GM06990 (cell line): Measurements from ENCODE around the gene ERC1.
"Not testable (repeated sequence)": the region's sequence is repeated elsewhere in the genome, so short reads cannot be mapped to it uniquely, and the experiment has no call there.

Source experiments
- DNase-seq: peaks from one replicate; pipeline ENCODE4 v3.0.0-alpha.2; 2011; ENCODE audit not compliant: insufficient read length; ENCODE audit errors: extremely low read depth
- H3K27me3 ChIP-seq: replicated peaks from 2 replicates; pipeline ENCODE4 v1.6.0; 2011; ENCODE audit warnings: low read length; ENCODE audit not compliant: control insufficient read depth, insufficient read depth
- H3K36me3 ChIP-seq: 2 replicates; pipeline ENCODE4 v1.5.1; 2011; ENCODE audit warnings: low read length; ENCODE audit not compliant: control insufficient read depth, insufficient read depth
- H3K4me3 ChIP-seq: replicated peaks from 2 replicates; pipeline ENCODE4 v1.5.1; 2011; ENCODE audit warnings: low read depth, mild to moderate bottlenecking, control low read depth, low read length
- CTCF ChIP-seq: IDR thresholded peaks from 2 replicates; pipeline ENCODE4 v1.5.1; 2011; ENCODE audit warnings: low read length, control low read depth, mild to moderate bottlenecking, inconsistent platforms; ENCODE audit not compliant: insufficient read depth, poor library complexity, severe bottlenecking

The ERC1 gene

GRCh38 chr12:1206118-1206734 lies 215.2 kb downstream of the ERC1 start:
- H3K4me3 ChIP-seq: no peak overlapping the region
- TF ChIP-seq CTCF: no peak
- no peaks in the 10 kb centered on the region for H3K36me3 ChIP-seq
- no peak for DNase-seq
- no peaks in the 10 kb centered on the region for H3K27me3 ChIP-seq

- no peak overlapping the region for H3K4me3 ChIP-seq
- H3K36me3 ChIP-seq: no peaks in the 10 kb centered on the region
- H3K27me3 ChIP-seq: no peaks in the 10 kb centered on the region
- no peak for TF ChIP-seq CTCF
- DNase-seq: no peak
These were observed 216.3 kb downstream of the ERC1 start for GRCh38 chr12:1207276-1207675.

- not testable (repeated sequence) for H3K4me3 ChIP-seq, H3K36me3 ChIP-seq, DNase-seq, H3K27me3 ChIP-seq
These were observed 217.7 kb downstream of the ERC1 start for GRCh38 chr12:1208719-1209118.

GRCh38 chr12:1212526-1212925 lies 221.5 kb downstream of the ERC1 start:
- TF ChIP-seq CTCF: no peak
- DNase-seq: no peak
- Histone ChIP-seq H3K4me3 (no peak overlapping the region), H3K27me3 (no peaks in the 10 kb centered on the region), H3K36me3 (no peaks in the 10 kb centered on the region)

GRCh38 chr12:1213205-1213604 lies 222.2 kb downstream of the ERC1 start:
- DNase-seq: no peak

GRCh38 chr12:1213618-1214205 lies 222.7 kb downstream of the ERC1 start:
- no peak for TF ChIP-seq CTCF
- Histone ChIP-seq H3K4me3 (no peak overlapping the region), H3K36me3 (no peaks in the 10 kb centered on the region), H3K27me3 (no peaks in the 10 kb centered on the region)
- no peak for DNase-seq

More at GRCh38 chr12:1213205-1213604, 222.2 kb downstream of the ERC1 start:
- no peak for TF ChIP-seq CTCF
- no peaks in the 10 kb centered on the region for H3K27me3 ChIP-seq
- H3K4me3 ChIP-seq: no peak overlapping the region
- H3K36me3 ChIP-seq: no peaks in the 10 kb centered on the region
